HG02884 (cell line): ENCODE measurements around the gene POLA1.

Experiments used
- ATAC-seq: cut with Tn5 transposase; IDR thresholded peaks from one replicate; pipeline ENCODE4 v1.9.1; 2021; ENCODE audit warnings: mild to moderate bottlenecking, moderate library complexity; ENCODE audit not compliant: unreplicated experiment

POLA1 gene

GRCh38 chrX:25005034-25005381, 311.3 kb downstream of the POLA1 start:
- ATAC-seq: no peak

GRCh38 chrX:25005382-25006185, 311.9 kb downstream of the POLA1 start:
- no peak for ATAC-seq

DNA sequence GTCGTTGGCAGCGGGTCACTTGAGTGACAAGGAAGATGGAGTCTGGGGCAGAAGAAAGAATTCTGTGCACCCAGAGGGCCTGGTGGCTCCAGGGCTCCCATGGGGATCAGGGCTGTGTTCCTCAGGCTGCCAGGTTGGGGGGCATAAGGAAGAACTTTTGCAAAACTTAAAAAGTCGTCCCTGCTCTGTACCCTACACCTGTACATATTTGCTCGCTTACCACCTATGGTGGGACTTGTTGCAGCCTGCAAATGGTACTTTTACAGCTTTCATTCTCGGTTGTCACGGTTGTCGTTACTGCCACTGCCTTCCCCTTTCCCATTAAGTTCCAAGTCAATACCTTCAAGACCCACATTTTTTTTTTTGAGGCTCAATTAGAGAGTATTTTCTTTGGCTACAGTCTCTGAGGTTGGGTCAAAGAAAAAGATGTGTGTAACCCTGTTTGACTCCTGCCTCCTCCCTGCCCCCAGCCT, 312.9 kb downstream of the POLA1 start:
- ATAC-seq: no peak

DNA sequence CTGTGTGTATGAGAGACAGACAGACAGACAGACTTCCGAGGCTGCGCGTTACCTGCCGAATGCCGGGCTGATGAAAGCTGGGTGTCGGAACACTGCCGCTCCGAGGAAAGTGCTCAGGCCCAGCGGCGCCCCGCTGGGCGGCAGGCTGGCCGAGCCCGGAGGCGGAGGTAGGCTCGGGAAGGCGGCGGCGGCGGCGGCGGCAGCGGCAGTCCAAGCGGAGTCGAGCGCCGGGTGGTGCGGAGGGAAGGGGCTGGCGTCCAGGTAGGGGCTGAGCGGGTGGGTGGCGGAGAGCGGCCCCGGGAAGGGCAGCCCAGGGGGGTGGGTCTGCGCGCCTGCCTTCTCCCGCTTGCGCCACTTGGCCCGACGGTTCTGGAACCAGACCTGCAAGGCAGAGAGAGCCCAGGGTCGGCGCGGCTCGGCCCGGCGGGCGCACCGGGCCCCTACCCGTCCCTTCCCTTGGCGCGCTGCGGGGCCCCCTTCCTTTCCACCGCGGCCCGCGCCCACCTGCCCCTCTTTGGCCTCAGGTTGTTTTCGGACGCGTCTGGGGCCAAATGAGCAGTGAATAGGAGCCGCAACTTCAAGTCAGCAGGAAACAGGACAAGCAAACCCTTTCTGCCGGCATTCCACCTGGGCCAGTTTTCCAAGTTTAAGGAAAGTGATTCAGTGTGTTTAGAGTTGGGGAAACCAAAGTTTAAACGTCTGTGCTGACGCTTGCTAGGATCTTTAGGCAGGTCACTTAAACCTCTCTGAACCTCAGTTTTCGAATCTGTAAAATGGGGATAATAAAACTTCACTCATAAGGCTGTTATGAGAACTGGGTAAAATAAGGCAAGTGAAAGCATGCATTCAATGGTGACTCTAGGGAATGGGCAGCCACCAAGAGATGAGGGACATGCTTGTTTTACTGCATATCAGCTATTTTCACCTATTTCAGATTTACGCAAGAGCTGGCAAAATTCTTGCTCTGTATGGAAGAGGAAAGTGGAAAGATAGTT, 313.6 kb downstream of the POLA1 start:
- ATAC-seq: no peak

GRCh38 chrX:25009407-25009806, 315.7 kb downstream of the POLA1 start:
- ATAC-seq: no peak

- ATAC-seq: no peak
Observed at GRCh38 chrX:25010784-25011588, 317.3 kb downstream of the POLA1 start.

- no peak for ATAC-seq
Observed at GRCh38 chrX:25011589-25012432, 318.1 kb downstream of the POLA1 start.

DNA sequence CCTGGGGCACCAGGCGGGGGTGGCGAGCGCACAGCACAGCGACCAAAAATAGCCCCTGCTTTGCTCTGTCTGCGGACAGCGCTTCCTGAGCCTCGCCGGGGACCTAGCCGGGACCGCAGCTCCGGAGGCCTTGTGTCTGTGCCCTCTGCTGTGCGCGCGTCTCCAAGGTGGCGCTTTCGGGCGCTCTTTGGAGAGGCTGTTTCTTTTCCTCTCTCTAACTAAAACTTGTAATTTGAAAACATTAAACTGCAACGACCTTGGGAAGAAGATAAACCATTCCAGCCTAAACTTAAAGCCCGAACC, 318.7 kb downstream of the POLA1 start:
- ATAC-seq: no peak

GRCh38 chrX:25012793-25013631, 319.3 kb downstream of the POLA1 start:
- no peak for ATAC-seq

GRCh38 chrX:25013632-25014365, 320.1 kb downstream of the POLA1 start:
- no peak for ATAC-seq

GRCh38 chrX:25014366-25014838, 320.7 kb downstream of the POLA1 start:
- ATAC-seq: no peak

GRCh38 chrX:25015486-25016360, 322.0 kb downstream of the POLA1 start, which contains the start of gene ARX:
ARX (minus strand) TSS chrX:25015965; CDS start chrX:25015737, 228 bp downstream.
- ATAC-seq: peak; percentile 36

GRCh38 chrX:25016361-25016671, 322.6 kb downstream of the POLA1 start:
- ATAC-seq: no peak

DNA sequence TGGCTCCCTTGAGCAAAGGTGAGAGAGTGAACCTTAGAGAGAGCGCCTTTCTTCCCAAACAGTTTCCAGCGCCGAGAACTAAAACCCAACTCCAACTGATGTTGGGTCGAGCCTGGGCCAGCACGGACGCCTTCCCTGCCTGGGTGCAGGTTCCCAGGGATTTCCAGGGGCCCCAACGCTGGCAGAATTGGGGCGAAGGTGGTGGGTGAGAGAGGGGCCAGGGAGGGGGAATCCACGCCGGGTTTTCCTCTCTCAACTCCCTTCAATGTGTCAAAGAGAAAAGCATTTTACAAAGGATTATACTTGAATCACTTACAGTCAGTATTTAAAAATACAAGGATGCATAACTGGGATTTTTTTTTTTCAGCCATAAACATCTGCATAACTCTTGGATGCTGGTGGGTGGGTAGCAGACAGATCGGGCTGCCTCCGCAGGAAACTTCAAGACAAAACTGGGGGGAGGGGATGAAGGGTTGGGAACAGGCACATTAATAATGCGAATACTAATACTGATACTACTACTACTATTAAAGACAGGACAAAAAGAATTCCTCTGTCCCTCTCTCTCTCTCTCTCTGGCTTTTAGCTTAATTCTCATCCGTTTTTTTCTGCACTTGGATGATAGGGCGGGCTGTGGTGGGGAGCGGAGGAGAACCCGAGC, 323.4 kb downstream of the POLA1 start:
- ATAC-seq: no peak

GRCh38 chrX:25017667-25018247, 324.0 kb downstream of the POLA1 start:
- no peak for ATAC-seq

- no peak for ATAC-seq
Observed at GRCh38 chrX:25018682-25019081, 325.0 kb downstream of the POLA1 start.
